Fibroblast of lung (primary cell): ENCODE data around the gene MAP3K7.

Experiments used
- EZH2 ChIP-seq: IDR thresholded peaks from 2 replicates; pipeline ENCODE4 v1.5.1; 2012; ENCODE audit warnings: low read length, control low read depth, mild to moderate bottlenecking; ENCODE audit errors: missing control alignments
- TF ChIP-seq, protein P1 (sequence below), 2 donors: IDR thresholded peaks in 1 of 2; conservative IDR thresholded peaks in 1 of 2; 1 replicate in 1 of 2; 2 replicates in 1 of 2; pipeline ENCODE4 v1.5.1; 2011 to 2012; ENCODE audit warnings: low read length in 2 of 2, control low read depth in 1 of 2, inconsistent platforms in 1 of 2, low read depth in 1 of 2, mild to moderate bottlenecking in 1 of 2

DNA sequence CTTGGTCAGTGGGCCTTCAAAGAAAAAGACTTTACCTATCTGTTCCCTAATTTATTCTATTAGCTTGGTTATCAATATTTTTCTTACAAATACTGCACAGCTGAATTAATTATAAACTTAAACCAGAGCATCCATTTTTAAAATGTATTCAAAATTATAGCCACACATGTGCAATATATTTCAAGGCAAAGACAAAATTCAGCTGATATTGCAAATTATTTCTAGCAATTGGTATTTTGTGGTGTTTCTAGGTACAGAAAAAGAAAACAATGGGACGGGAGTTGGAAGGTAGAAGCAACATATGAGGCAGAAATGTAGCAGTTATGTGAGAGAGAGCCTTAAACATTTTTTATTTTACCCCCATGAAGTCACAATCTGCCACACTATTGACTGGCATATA, 64.9 kb downstream of the MAP3K7 start:
- TF ChIP-seq, protein P1, sequence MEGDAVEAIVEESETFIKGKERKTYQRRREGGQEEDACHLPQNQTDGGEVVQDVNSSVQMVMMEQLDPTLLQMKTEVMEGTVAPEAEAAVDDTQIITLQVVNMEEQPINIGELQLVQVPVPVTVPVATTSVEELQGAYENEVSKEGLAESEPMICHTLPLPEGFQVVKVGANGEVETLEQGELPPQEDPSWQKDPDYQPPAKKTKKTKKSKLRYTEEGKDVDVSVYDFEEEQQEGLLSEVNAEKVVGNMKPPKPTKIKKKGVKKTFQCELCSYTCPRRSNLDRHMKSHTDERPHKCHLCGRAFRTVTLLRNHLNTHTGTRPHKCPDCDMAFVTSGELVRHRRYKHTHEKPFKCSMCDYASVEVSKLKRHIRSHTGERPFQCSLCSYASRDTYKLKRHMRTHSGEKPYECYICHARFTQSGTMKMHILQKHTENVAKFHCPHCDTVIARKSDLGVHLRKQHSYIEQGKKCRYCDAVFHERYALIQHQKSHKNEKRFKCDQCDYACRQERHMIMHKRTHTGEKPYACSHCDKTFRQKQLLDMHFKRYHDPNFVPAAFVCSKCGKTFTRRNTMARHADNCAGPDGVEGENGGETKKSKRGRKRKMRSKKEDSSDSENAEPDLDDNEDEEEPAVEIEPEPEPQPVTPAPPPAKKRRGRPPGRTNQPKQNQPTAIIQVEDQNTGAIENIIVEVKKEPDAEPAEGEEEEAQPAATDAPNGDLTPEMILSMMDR (conservative IDR thresholded peaks at IDR 0.05 in 1 of 2, IDR thresholded peaks at IDR 0.05 in 1 of 2; ENCODE audit: low read depth in 1 of 2, low read length in 2 of 2) = no peak
- TF ChIP-seq EZH2 = no peak
